Ectodermal cell (in vitro differentiated cells): Measurements from ENCODE around the gene BIN2.
"Not testable (repeated sequence)": the region's sequence is repeated elsewhere in the genome, so short reads cannot be mapped to it uniquely, and the experiment has no call there.

Experiments used
- H3K27ac ChIP-seq: 2 replicates; pipeline ENCODE4 v1.7.0; 2013; ENCODE audit warnings: mild to moderate bottlenecking, low read depth, low read length; ENCODE audit not compliant: insufficient read depth, poor library complexity, severe bottlenecking
- H3K27me3 ChIP-seq: 2 replicates; pipeline ENCODE4 v1.7.0; 2013; ENCODE audit warnings: mild to moderate bottlenecking, low read length; ENCODE audit not compliant: insufficient read depth, control insufficient read depth, poor library complexity, severe bottlenecking
- H3K36me3 ChIP-seq: one replicate; pipeline ENCODE4 v1.7.0; 2013; ENCODE audit warnings: low read length; ENCODE audit not compliant: control insufficient read depth, insufficient read depth
- H3K4me1 ChIP-seq: one replicate; pipeline ENCODE4 v1.7.0; 2013; ENCODE audit warnings: low read length; ENCODE audit not compliant: control insufficient read depth, insufficient read depth
- H3K4me3 ChIP-seq: 2 replicates; pipeline ENCODE4 v1.7.0; 2013; ENCODE audit warnings: low read depth, low read length, control low read depth; ENCODE audit not compliant: insufficient read depth
- H3K9me3 ChIP-seq: 2 replicates; pipeline ENCODE4 v1.7.0; 2013; ENCODE audit warnings: mild to moderate bottlenecking, low read length, moderate library complexity; ENCODE audit not compliant: control insufficient read depth
- WGBS, 2 experiments: methylation state at CpG; one replicate each; pipeline ENCODE4 v1.1.7; 2013; ENCODE audit warnings: missing lambda C conversion rate in 2 of 2; 5-methylcytosine and 5-hydroxymethylcytosine counted together

BIN2 gene

GRCh38 chr12:51318057-51318806, 5.7 kb downstream of the BIN2 start:
- not testable (repeated sequence) for H3K4me3 ChIP-seq, H3K9me3 ChIP-seq, H3K27ac ChIP-seq, H3K36me3 ChIP-seq, H3K27me3 ChIP-seq
- 92 to 94% methylated on average over 7 to 8 of the region's 8 CpGs for WGBS, 2 experiments
- H3K4me1 ChIP-seq: peaks cover 22% of the 10 kb centered on the region

DNA sequence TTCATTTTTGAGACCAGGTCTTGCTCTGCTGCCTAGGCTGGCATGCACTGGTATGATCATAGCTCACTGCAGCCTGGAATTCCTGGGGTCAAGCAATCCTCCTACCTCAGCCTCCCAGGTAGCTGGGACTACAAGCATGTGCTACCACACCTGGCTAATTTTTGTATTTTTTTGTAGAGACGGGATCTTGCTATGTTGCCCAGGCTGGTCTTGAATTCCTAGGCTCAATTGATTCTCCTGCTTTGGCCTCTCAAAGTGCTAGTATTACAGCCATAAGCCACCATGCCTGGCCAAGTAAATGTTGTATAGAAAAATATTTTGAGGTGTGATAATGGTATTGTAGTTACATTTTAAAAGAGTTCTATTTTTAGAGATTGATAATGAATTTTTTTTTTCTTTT, 12.6 kb downstream of the BIN2 start:
- H3K27ac ChIP-seq: no peak overlapping the region
- 96 to 100% methylated on average over 1 of the region's 1 CpG for WGBS, 2 experiments
- H3K27me3 ChIP-seq: no peaks in the 10 kb centered on the region
- no peaks in the 10 kb centered on the region for H3K4me1 ChIP-seq
- no peaks in the 10 kb centered on the region for H3K36me3 ChIP-seq
- no peaks in the 10 kb centered on the region for H3K9me3 ChIP-seq
- no peak overlapping the region for H3K4me3 ChIP-seq

DNA sequence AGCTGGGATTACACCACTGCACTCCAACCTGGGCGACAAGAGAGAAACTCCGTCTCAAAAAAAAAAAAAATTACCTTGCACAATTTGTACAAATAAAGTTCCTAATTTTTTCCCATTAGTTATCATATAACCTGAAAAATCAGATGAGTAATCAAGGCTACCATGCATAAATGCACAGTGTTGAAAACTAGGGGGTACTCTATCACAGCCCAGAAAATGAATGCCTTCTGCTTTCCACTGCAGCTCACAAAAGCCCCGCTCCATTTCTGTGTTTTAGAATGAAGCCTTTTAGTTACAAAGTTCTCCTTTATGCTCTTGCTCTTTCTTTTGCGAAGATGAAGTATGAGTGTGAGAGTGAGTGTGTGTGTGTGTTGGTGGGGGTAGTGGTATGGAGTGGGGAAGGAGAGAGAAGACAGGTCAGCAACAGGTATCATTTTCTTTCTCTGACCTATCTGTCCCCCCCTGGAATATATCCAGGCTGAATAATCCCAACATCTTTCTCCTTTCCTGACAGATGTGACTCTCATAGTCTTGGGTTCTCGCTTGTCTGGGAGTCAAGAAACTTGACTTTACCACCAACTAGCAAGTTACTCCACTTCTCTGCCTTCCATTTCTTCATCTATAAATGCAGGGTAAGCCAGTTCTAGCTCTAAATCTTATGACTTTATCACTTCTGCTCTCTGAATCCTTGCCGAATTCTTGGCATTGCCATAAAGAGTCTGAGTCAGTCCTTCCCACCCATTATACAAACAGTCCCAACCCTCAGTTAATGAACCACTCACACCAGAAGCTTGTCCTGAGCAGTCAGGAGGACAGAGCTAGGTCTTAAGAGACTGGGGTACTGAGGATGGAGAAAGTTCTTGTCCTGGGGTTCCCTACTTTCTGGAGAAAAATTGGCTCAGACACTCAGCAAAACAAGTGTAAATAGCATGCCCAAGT, 16.1 kb downstream of the BIN2 start:
- H3K27me3 ChIP-seq: no peaks in the 10 kb centered on the region
- no peak overlapping the region for H3K4me3 ChIP-seq
- H3K9me3 ChIP-seq: no peaks in the 10 kb centered on the region
- H3K36me3 ChIP-seq: no peaks in the 10 kb centered on the region
- H3K4me1 ChIP-seq: no peaks in the 10 kb centered on the region
- no peak overlapping the region for H3K27ac ChIP-seq
- 93 to 94% methylated on average over 5 to 6 of the region's 6 CpGs for WGBS, 2 experiments

DNA sequence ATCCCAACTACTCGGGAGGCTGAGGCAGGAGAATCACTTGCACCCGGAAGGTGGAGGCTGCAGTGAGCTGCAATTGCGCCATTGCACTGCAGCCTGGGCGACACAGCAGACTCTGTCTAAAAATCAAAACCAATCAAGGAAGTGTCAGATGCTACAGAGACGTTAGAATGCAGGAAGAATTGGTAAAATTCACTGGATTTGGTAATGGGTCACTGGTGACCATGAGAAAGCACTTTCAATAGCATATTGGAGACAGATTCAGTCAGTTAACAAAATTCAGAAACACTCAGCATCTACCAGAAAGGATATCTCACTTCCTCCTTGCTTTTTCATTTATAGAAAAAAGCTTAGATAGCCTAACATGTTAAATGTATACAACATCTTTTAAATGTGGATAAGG, 17.5 kb downstream of the BIN2 start:
- H3K4me1 ChIP-seq: no peaks in the 10 kb centered on the region
- H3K27me3 ChIP-seq: no peaks in the 10 kb centered on the region
- 93 to 96% methylated on average over 5 of the region's 5 CpGs for WGBS, 2 experiments
- H3K36me3 ChIP-seq: no peaks in the 10 kb centered on the region
- no peak overlapping the region for H3K4me3 ChIP-seq
- no peak overlapping the region for H3K27ac ChIP-seq
- H3K9me3 ChIP-seq: no peaks in the 10 kb centered on the region

GRCh38 chr12:51300768-51301167, 23.2 kb downstream of the BIN2 start:
- 92 to 93% methylated on average over 10 of the region's 10 CpGs for WGBS, 2 experiments
- H3K27me3 ChIP-seq, H3K4me1 ChIP-seq, H3K4me3 ChIP-seq, H3K9me3 ChIP-seq, H3K27ac ChIP-seq, H3K36me3 ChIP-seq: not testable (repeated sequence)

GRCh38 chr12:51295651-51296050, 28.3 kb downstream of the BIN2 start:
- Histone ChIP-seq H3K4me3 (no peak overlapping the region), H3K27ac (no peak overlapping the region), H3K36me3 (no peaks in the 10 kb centered on the region), H3K27me3 (no peaks in the 10 kb centered on the region), H3K9me3 (no peaks in the 10 kb centered on the region), H3K4me1 (no peaks in the 10 kb centered on the region)
- 84 to 95% methylated on average over 4 to 5 of the region's 5 CpGs for WGBS, 2 experiments

DNA sequence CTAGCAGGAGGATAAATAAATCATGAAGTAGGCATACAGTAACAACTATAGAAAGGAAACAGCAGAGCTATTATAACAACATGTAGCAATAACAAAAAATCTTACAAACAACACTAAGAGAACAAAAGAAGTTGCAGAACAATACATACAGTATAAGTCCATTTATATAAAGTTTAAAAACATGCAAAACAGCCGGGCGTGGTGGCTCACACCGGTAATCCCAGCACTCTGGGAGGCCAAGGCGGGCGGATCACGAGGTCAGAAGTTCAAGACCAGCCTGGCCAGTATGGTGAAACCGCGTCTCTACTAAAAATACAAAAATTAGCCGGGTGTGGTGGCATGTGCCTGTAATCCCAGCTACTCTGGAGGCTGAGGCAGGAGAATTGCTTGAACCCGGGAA, 29.9 kb downstream of the BIN2 start:
- 94 to 97% methylated on average over 10 of the region's 10 CpGs for WGBS, 2 experiments
- not testable (repeated sequence) for H3K27ac ChIP-seq, H3K4me3 ChIP-seq, H3K4me1 ChIP-seq, H3K27me3 ChIP-seq, H3K9me3 ChIP-seq, H3K36me3 ChIP-seq

DNA sequence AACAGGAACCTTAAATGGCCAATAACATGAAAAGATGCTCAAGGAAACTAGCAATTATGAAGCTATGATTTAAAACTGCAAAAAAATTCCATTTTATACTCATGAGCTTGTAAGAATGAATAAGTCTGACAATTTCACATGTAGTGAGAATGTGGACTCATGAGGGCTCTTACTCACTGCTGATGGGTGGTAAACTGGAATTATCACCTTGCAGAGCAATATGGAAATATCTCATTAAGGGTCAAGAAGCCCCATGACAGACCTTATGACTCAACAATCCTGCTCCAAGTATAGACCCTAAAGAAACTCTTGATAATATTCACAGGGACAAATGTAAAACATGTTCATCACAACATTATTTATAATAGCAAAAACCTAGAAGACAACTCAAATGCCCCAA, 30.3 kb downstream of the BIN2 start:
- H3K27me3 ChIP-seq: no peaks in the 10 kb centered on the region
- no peaks in the 10 kb centered on the region for H3K9me3 ChIP-seq
- no peaks in the 10 kb centered on the region for H3K36me3 ChIP-seq
- no peak overlapping the region for H3K4me3 ChIP-seq
- no peak overlapping the region for H3K27ac ChIP-seq
- H3K4me1 ChIP-seq: no peaks in the 10 kb centered on the region

- not testable (repeated sequence) for H3K27ac ChIP-seq, H3K9me3 ChIP-seq, H3K27me3 ChIP-seq, H3K36me3 ChIP-seq, H3K4me1 ChIP-seq, H3K4me3 ChIP-seq
- WGBS, 2 experiments: 92 to 95% methylated on average over 8 of the region's 9 CpGs
Observed at GRCh38 chr12:51291603-51292513, 32.1 kb downstream of the BIN2 start.

GRCh38 chr12:51285843-51286242, 38.1 kb downstream of the BIN2 start:
- Histone ChIP-seq H3K4me3 (no peak overlapping the region), H3K9me3 (no peaks in the 10 kb centered on the region), H3K27me3 (no peaks in the 10 kb centered on the region), H3K4me1 (no peaks in the 10 kb centered on the region), H3K27ac (no peak overlapping the region), H3K36me3 (no peaks in the 10 kb centered on the region)
- 88 to 94% methylated on average over 1 of the region's 1 CpG for WGBS, 2 experiments
